Hepatocyte (in vitro differentiated cells): ENCODE data around the gene ALDH4A1. TPM values are rescaled to one million over a fixed set of nuclear protein-coding genes. Genes with fewer than 3 reads are reported as not detected.

Experiments used
- DNase-seq: peaks from one replicate; pipeline ENCODE4 v3.0.0-alpha.2; 2016; ENCODE audit warnings: low spot score
- H2AFZ ChIP-seq: fragments of 200-600 bp; sonication (generic); 2 replicates; pipeline ENCODE4 v1.6.0; 2016; ENCODE audit warnings: antibody characterized with exemption, mild to moderate bottlenecking
- H3K27ac ChIP-seq: fragments of 200-600 bp; sonication (generic); 2 replicates; pipeline ENCODE4 v1.5.1; 2016; ENCODE audit warnings: mild to moderate bottlenecking
- H3K27me3 ChIP-seq: fragments of 200-600 bp; sonication (generic); 2 replicates; pipeline ENCODE4 v1.6.1; 2016
- H3K36me3 ChIP-seq: fragments of 200-600 bp; sonication (generic); replicated peaks from 2 replicates; pipeline ENCODE4 v1.5.1; 2016; ENCODE audit warnings: low read depth; ENCODE audit not compliant: insufficient read depth
- H3K4me1 ChIP-seq: fragments of 200-600 bp; sonication (generic); 2 replicates; pipeline ENCODE4 v1.5.1; 2016; ENCODE audit warnings: mild to moderate bottlenecking, moderate library complexity; ENCODE audit not compliant: insufficient read depth
- H3K4me2 ChIP-seq: fragments of 200-600 bp; sonication (generic); 2 replicates; pipeline ENCODE4 v1.6.0; 2016
- H3K4me3 ChIP-seq: fragments of 200-600 bp; sonication (generic); 2 replicates; pipeline ENCODE4 v1.5.1; 2016; ENCODE audit warnings: mild to moderate bottlenecking
- H3K79me2 ChIP-seq: fragments of 200-600 bp; sonication (generic); 2 replicates; pipeline ENCODE4 v1.6.0; 2017; ENCODE audit warnings: mild to moderate bottlenecking
- H3K9me2 ChIP-seq: fragments of 200-600 bp; sonication (generic); replicated peaks from 2 replicates; pipeline ENCODE4 v1.6.0; 2017; ENCODE audit warnings: mild to moderate bottlenecking; ENCODE audit not compliant: insufficient read depth
- H3K9me3 ChIP-seq: fragments of 200-600 bp; sonication (generic); 2 replicates; pipeline ENCODE4 v1.5.1; 2016; ENCODE audit warnings: low read depth, mild to moderate bottlenecking
- H4K20me1 ChIP-seq: fragments of 200-600 bp; sonication (generic); 2 replicates; pipeline ENCODE4 v1.6.0; 2016; ENCODE audit warnings: mild to moderate bottlenecking; ENCODE audit not compliant: insufficient read depth, poor library complexity, severe bottlenecking
- CTCF ChIP-seq: fragments of 200-600 bp; sonication (generic); IDR thresholded peaks from 2 replicates; pipeline ENCODE4 v1.5.1; 2016; ENCODE audit warnings: antibody characterized with exemption, mild to moderate bottlenecking; ENCODE audit not compliant: poor library complexity
- EZH2 ChIP-seq: fragments of 200-600 bp; sonication (generic); IDR thresholded peaks from 2 replicates; pipeline ENCODE4 v1.6.1; 2016; ENCODE audit warnings: antibody characterized with exemption, mild to moderate bottlenecking, borderline replicate concordance
- EZH2phosphoT487 ChIP-seq: fragments of 200-600 bp; sonication (generic); IDR thresholded peaks from one replicate; pipeline ENCODE4 v1.6.1; 2018; ENCODE audit warnings: antibody characterized with exemption, mild to moderate bottlenecking, low read depth, moderate library complexity; ENCODE audit not compliant: unreplicated experiment, severe bottlenecking
- WGBS: methylation state at CpG from one replicate; pipeline ENCODE4 v1.1.6; 2016; ENCODE audit warnings: low lambda C conversion rate; ENCODE audit errors: missing lambda C conversion rate; 5-methylcytosine and 5-hydroxymethylcytosine counted together
- polyA plus RNA-seq: library from polyadenylated mRNA; unstranded; fragments of >200 nt; fragmentation: Nextera tagmentation; extraction: Ambion mirVana; gene quantifications from 2 replicates; pipeline ENCODE4 v1.2.1, GENCODE V29; 2016
- total RNA-seq: library from RNA; depleted of rRNA; stranded (reverse); fragments of >200 nt; gene quantifications from 2 replicates; pipeline ENCODE4 v1.2.3, GENCODE V29; 2014

The ALDH4A1 gene
- total and polyA plus RNA-seq, 2 experiments from 2014 or later: 41.4 to 49.1 TPM

DNA sequence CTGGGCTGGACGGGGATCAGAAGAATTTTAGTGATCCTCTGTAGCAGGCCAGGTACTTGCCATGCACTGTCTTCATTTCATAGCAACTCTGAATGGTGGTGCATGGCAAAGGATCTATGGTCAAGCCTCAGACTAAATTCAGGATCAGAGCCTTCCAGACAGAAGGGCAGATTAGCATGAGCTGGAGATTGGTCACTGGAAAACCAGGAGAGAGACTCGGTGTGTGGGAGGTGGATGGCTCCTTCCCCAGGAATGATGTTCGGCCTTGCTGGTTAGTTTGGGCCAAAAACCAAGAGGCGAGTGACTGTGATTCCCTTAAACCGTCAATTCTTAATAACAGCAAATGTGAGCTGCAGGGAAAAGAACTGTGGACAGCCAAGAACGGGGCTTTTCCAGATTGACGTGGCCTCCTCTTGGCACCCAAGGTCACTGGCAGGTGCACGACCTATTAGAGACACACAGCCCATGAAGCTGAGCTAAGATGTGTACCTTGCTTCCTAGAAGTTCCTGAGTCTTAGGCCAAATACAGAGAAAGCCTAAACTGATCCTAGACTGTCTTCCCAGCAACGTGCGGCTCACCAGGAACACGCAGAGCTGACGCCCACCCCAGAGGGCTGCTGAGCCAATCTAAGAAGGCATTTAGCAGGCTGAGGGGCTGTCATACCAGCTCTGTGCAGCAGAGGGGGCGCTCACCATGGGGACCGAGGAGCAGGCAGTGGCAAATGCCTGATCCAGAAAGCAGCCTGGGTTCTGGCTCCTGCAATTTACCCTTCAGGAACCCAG lies 18.5 kb downstream of the ALDH4A1 start:
- WGBS: 60% methylated on average over 14 of the region's 14 CpGs
- H3K36me3 ChIP-seq: no peaks in the 10 kb centered on the region
- H3K4me1 ChIP-seq: no peaks in the 10 kb centered on the region
- no peak overlapping the region for H3K4me2 ChIP-seq
- H4K20me1 ChIP-seq: no peaks in the 10 kb centered on the region
- no peak overlapping the region for H3K27ac ChIP-seq
- H2AFZ ChIP-seq: no peak overlapping the region
- H3K9me2 ChIP-seq: no peaks in the 10 kb centered on the region
- no peaks in the 10 kb centered on the region for H3K9me3 ChIP-seq
- peak; percentile 83 for DNase-seq
- TF ChIP-seq EZH2phosphoT487: no peak
- TF ChIP-seq CTCF: peak; percentile 83
- TF ChIP-seq EZH2: no peak
- H3K4me3 ChIP-seq: no peak overlapping the region
- no peaks in the 10 kb centered on the region for H3K79me2 ChIP-seq
- H3K27me3 ChIP-seq: no peaks in the 10 kb centered on the region

- Histone ChIP-seq H3K9me2 (no peaks in the 10 kb centered on the region), H3K4me3 (no peak overlapping the region), H3K27ac (no peak overlapping the region), H3K36me3 (no peaks in the 10 kb centered on the region), H3K9me3 (no peaks in the 10 kb centered on the region), H4K20me1 (no peaks in the 10 kb centered on the region), H3K79me2 (no peaks in the 10 kb centered on the region), H3K4me2 (no peak overlapping the region), H3K4me1 (no peaks in the 10 kb centered on the region), H2AFZ (no peak overlapping the region), H3K27me3 (no peaks in the 10 kb centered on the region)
- no peak for DNase-seq
- 95% methylated on average over 23 of the region's 23 CpGs for WGBS
- TF ChIP-seq CTCF: no peak
- no peak for TF ChIP-seq EZH2phosphoT487
- no peak for TF ChIP-seq EZH2
These were observed 19.3 kb downstream of the ALDH4A1 start for GRCh38 chr1:18883079-18883478.

- TF ChIP-seq EZH2phosphoT487 (no peak), CTCF (no peak), EZH2 (no peak)
- Histone ChIP-seq H3K27me3 (no peaks in the 10 kb centered on the region), H2AFZ (no peak overlapping the region), H3K79me2 (no peaks in the 10 kb centered on the region), H3K4me2 (no peak overlapping the region), H3K27ac (no peak overlapping the region), H4K20me1 (no peaks in the 10 kb centered on the region), H3K9me3 (no peaks in the 10 kb centered on the region), H3K9me2 (no peaks in the 10 kb centered on the region), H3K36me3 (no peaks in the 10 kb centered on the region), H3K4me1 (no peaks in the 10 kb centered on the region), H3K4me3 (no peak overlapping the region)
- whole genome bisulfite sequencing: 81% methylated on average over 8 of the region's 8 CpGs
- no peak for DNase-seq
These were observed 19.9 kb downstream of the ALDH4A1 start for GRCh38 chr1:18882486-18882885.
